ENCODE measurements around the gene AWAT1. TPM values are rescaled to one million over a fixed set of nuclear protein-coding genes. Genes with fewer than 3 reads are reported as not detected.
A peak's percentile ranks its signal among the peaks of the same experiment; 100 is the strongest.

The AWAT1 gene
- polyA plus RNA-seq, 1 donor (not counting 4 experiments of a cell fraction or from before 2014, with no cell fraction given) = not detected

DNA sequence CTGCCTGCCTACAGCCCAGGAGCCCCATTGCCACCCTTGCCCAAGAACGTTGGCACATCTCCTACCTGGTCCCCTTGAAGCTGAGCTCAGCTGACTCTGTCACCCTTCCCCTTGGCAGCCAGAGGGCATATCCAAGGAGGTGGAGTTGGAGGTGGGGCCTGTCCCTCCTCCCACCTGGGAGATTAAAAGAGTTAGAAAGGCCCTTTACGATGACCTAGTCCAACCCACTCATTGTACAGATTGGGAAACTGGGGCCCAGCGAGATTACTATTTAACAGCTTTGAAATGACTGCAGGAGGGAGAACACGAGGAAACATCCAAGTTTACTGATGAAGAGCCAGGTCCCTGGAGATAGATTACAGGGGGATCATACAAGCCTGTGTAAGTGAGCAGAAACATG, 25.6 kb downstream of the AWAT1 start, which contains the start of gene P2RY4:
Gene P2RY4, minus strand, starts transcription at position 101 of the 400 bp plus-strand sequence. CDS start 580 bp downstream, outside the sequence.
- peaks cover 4% of the 10 kb centered on the region for H3K4me1 ChIP-seq (ENCODE audit: control insufficient read depth, extremely low read depth, insufficient read depth, low read length)
- no peaks in the 10 kb centered on the region for H3K36me3 ChIP-seq (ENCODE audit: control insufficient read depth in 2 of 2, extremely low read depth in 1 of 2, insufficient read depth in 2 of 2, low read length in 2 of 2)
- FAIRE-seq (no peak), DNase-seq (ENCODE audit: low read depth, low spot score) (no peak)
- dilution Hi-C loops (cut with MboI; ENCODE audit: extremely low pct_ligation_motif_present, low sequenced_read_pairs) = no loop called here
- H4K20me1 ChIP-seq (ENCODE audit: control insufficient read depth, extremely low read depth, insufficient read depth, low read length) = no peaks in the 10 kb centered on the region
- no peak within 1 kb of the TSS for H3K27ac ChIP-seq (ENCODE audit: control insufficient read depth, insufficient read depth, low read length)
- H3K4me2 ChIP-seq (ENCODE audit: control insufficient read depth, extremely low read depth, insufficient read depth, low read depth, low read length) = no peak within 1 kb of the TSS
- no peaks in the 10 kb centered on the region for H3K9me3 ChIP-seq (ENCODE audit: control insufficient read depth, low read depth, low read length)
- TF ChIP-seq, protein P1, sequence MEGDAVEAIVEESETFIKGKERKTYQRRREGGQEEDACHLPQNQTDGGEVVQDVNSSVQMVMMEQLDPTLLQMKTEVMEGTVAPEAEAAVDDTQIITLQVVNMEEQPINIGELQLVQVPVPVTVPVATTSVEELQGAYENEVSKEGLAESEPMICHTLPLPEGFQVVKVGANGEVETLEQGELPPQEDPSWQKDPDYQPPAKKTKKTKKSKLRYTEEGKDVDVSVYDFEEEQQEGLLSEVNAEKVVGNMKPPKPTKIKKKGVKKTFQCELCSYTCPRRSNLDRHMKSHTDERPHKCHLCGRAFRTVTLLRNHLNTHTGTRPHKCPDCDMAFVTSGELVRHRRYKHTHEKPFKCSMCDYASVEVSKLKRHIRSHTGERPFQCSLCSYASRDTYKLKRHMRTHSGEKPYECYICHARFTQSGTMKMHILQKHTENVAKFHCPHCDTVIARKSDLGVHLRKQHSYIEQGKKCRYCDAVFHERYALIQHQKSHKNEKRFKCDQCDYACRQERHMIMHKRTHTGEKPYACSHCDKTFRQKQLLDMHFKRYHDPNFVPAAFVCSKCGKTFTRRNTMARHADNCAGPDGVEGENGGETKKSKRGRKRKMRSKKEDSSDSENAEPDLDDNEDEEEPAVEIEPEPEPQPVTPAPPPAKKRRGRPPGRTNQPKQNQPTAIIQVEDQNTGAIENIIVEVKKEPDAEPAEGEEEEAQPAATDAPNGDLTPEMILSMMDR (optimal IDR thresholded peaks at IDR 0.05 in 1 of 3, IDR thresholded peaks at IDR 0.05 in 1 of 3, conservative IDR thresholded peaks at IDR 0.05 in 1 of 3; ENCODE audit: extremely low read depth in 1 of 3, insufficient read depth in 2 of 3, low read length in 3 of 3) = no peak
- no peak for TF ChIP-seq EZH2 (IDR thresholded peaks at IDR 0.05; ENCODE audit: low read length)
- H3K4me3 ChIP-seq (ENCODE audit: control insufficient read depth in 2 of 3, extremely low read depth in 1 of 3, insufficient read depth in 2 of 3, low read depth in 1 of 3, low read length in 3 of 3) = no peak within 1 kb of the TSS
- no peaks in the 10 kb centered on the region for H3K27me3 ChIP-seq (ENCODE audit: control insufficient read depth, extremely low read depth, insufficient read depth, low read length)
- peaks cover 2% of the 10 kb centered on the region for H3K9me1 ChIP-seq (ENCODE audit: control insufficient read depth, extremely low read depth, insufficient read depth, low read length)
- no peak within 1 kb of the TSS for H2AFZ ChIP-seq (ENCODE audit: control insufficient read depth, low read length)
- no peak within 1 kb of the TSS for H3K9ac ChIP-seq (ENCODE audit: control insufficient read depth, extremely low read depth, insufficient read depth, low read length)
- no peaks in the 10 kb centered on the region for H3K79me2 ChIP-seq (ENCODE audit: control insufficient read depth, insufficient read depth, low read length)

DNA sequence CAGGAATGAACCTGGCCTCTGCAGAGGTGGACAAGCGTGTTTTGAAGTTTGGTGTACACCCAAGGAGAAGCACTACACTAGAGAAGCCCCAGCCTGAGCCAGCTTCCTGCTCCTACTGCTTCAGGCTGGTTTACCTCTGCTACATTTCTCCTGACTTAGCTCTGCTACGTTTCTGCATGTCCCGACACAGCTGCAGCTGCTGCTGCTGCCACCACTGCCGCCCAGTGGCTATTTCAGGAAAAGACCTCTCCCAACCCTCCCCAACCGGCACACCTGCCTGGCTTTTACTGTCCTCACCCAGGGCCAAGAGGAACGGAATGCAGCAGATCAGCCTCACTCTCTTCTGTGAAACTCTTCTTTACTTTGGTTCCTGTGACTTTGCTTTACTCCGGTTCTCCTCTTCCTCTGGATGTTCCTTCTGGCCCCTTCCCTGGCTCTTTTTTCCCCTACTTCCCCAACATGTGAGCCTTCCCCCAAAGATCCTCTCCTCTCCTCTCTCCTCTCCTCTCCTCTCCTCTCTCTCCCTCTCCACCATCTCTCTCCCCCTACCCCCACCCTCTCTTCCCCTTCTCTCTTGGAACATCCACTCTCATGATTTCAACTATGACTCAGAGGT, 28.6 kb downstream of the AWAT1 start:
- Histone ChIP-seq H3K27me3 (ENCODE audit: control insufficient read depth, extremely low read depth, insufficient read depth, low read length) (no peaks in the 10 kb centered on the region), H3K9ac (ENCODE audit: control insufficient read depth, extremely low read depth, insufficient read depth, low read length) (no peak overlapping the region), H3K4me3 (ENCODE audit: control insufficient read depth in 2 of 3, extremely low read depth in 1 of 3, insufficient read depth in 2 of 3, low read depth in 1 of 3, low read length in 3 of 3) (no peak overlapping the region), H3K9me1 (ENCODE audit: control insufficient read depth, extremely low read depth, insufficient read depth, low read length) (peaks cover 2% of the 10 kb centered on the region), H3K9me3 (ENCODE audit: control insufficient read depth, low read depth, low read length) (no peaks in the 10 kb centered on the region), H4K20me1 (ENCODE audit: control insufficient read depth, extremely low read depth, insufficient read depth, low read length) (no peaks in the 10 kb centered on the region), H2AFZ (ENCODE audit: control insufficient read depth, low read length) (no peak overlapping the region), H3K27ac (ENCODE audit: control insufficient read depth, insufficient read depth, low read length) (no peak overlapping the region), H3K36me3 (ENCODE audit: control insufficient read depth in 2 of 2, extremely low read depth in 1 of 2, insufficient read depth in 2 of 2, low read length in 2 of 2) (no peaks in the 10 kb centered on the region), H3K4me2 (ENCODE audit: control insufficient read depth, extremely low read depth, insufficient read depth, low read depth, low read length) (no peak overlapping the region), H3K4me1 (ENCODE audit: control insufficient read depth, extremely low read depth, insufficient read depth, low read length) (peaks cover 4% of the 10 kb centered on the region), H3K79me2 (ENCODE audit: control insufficient read depth, insufficient read depth, low read length) (no peaks in the 10 kb centered on the region)
- FAIRE-seq = peak; percentile 87
- dilution Hi-C loops (cut with MboI; ENCODE audit: extremely low pct_ligation_motif_present, low sequenced_read_pairs) = no loop called here
- TF ChIP-seq EZH2 (IDR thresholded peaks at IDR 0.05; ENCODE audit: low read length) = no peak
- TF ChIP-seq, protein P1 (optimal IDR thresholded peaks at IDR 0.05 in 1 of 3, IDR thresholded peaks at IDR 0.05 in 1 of 3, conservative IDR thresholded peaks at IDR 0.05 in 1 of 3; ENCODE audit: extremely low read depth in 1 of 3, insufficient read depth in 2 of 3, low read length in 3 of 3) = peak; percentile 73 to 84 (median 78)
- peak; percentile 9 for DNase-seq (ENCODE audit: low read depth, low spot score)

Data from keratinocyte (primary cell).